HepG2 (cell line): Measurements from ENCODE around the gene TTLL12. TPM values are rescaled to one million over a fixed set of nuclear protein-coding genes. Genes with fewer than 3 reads are reported as not detected.

ENCODE experiments used
- BRCA1 ChIP-seq: sonication (generic); formaldehyde crosslinking; IDR thresholded peaks from 2 replicates; pipeline ENCODE4 v1.4.0; 2020; ENCODE audit warnings: missing genetic modification reagents
- CHD4 ChIP-seq: fragments of 200-600 bp; sonication (generic); IDR thresholded peaks from 2 replicates; pipeline ENCODE4 v1.7.0; 2017; ENCODE audit warnings: mild to moderate bottlenecking, low read length, borderline replicate concordance
- FLYWCH1 ChIP-seq: sonication (generic); formaldehyde crosslinking; IDR thresholded peaks from 2 replicates; pipeline ENCODE4 v1.8.1; 2023; ENCODE audit warnings: mild to moderate bottlenecking, missing genetic modification reagents
- KLF15 ChIP-seq: sonication (generic); formaldehyde crosslinking; IDR thresholded peaks from 2 replicates; pipeline ENCODE4 v1.8.1; 2023; ENCODE audit warnings: borderline replicate concordance, mild to moderate bottlenecking, inconsistent platforms, missing genetic modification reagents, mixed read lengths
- NFATC3 ChIP-seq: sonication (generic); formaldehyde crosslinking; IDR thresholded peaks from 2 replicates; pipeline ENCODE4 v1.5.1; 2020; ENCODE audit warnings: mild to moderate bottlenecking, missing genetic modification reagents
- PLRG1 ChIP-seq: fragments of 450-650 bp; conservative IDR thresholded peaks from 2 replicates; pipeline ENCODE4 v1.6.1; 2016
- RARA ChIP-seq: IDR thresholded peaks from 2 replicates; pipeline ENCODE4 v1.6.1; 2016; ENCODE audit warnings: missing genetic modification reagents, missing compliant biosample characterization
- RXRA ChIP-seq: sonication (generic); formaldehyde crosslinking; IDR thresholded peaks from 2 replicates; pipeline ENCODE4 v1.5.1; 2020; ENCODE audit warnings: missing genetic modification reagents
- RXRB ChIP-seq: IDR thresholded peaks from 2 replicates; pipeline ENCODE4 v1.6.1; 2016; ENCODE audit warnings: borderline replicate concordance, missing genetic modification reagents, missing compliant biosample characterization
- SRY ChIP-seq: sonication (generic); formaldehyde crosslinking; IDR thresholded peaks from 2 replicates; pipeline ENCODE4 v1.8.0; 2022; ENCODE audit warnings: mild to moderate bottlenecking, missing genetic modification reagents
- U2AF2 ChIP-seq: fragments of 200-400 bp; formaldehyde crosslinking; IDR thresholded peaks from 2 replicates; pipeline ENCODE4 v1.6.1; 2017; ENCODE audit warnings: low read depth, mild to moderate bottlenecking, low read length
- ZFX ChIP-seq: sonication (generic); formaldehyde crosslinking; IDR thresholded peaks from 2 replicates; pipeline ENCODE4 v1.4.0; 2020; ENCODE audit warnings: mild to moderate bottlenecking, low read depth, missing genetic modification reagents, moderate library complexity
- ZNF230 ChIP-seq: sonication (generic); formaldehyde crosslinking; IDR thresholded peaks from 2 replicates; pipeline ENCODE4 v1.4.0; 2020; ENCODE audit warnings: mild to moderate bottlenecking, missing genetic modification reagents
- ZNF24 ChIP-seq: fragments of 450-650 bp; IDR thresholded peaks from 2 replicates; pipeline ENCODE4 v1.6.1; 2017; ENCODE audit warnings: antibody characterized with exemption, mild to moderate bottlenecking
- ZNF546 ChIP-seq: sonication (generic); formaldehyde crosslinking; conservative IDR thresholded peaks from 2 replicates; pipeline ENCODE4 v1.8.1; 2023; ENCODE audit warnings: mild to moderate bottlenecking, missing genetic modification reagents
- ZNF569 ChIP-seq: sonication (generic); formaldehyde crosslinking; IDR thresholded peaks from 2 replicates; pipeline ENCODE4 v1.5.0; 2020; ENCODE audit warnings: mild to moderate bottlenecking, missing genetic modification reagents, moderate library complexity, borderline replicate concordance
- ZNF772 ChIP-seq: sonication (generic); formaldehyde crosslinking; IDR thresholded peaks from 2 replicates; pipeline ENCODE4 v1.5.0; 2020; ENCODE audit warnings: mild to moderate bottlenecking, missing genetic modification reagents
- ZNF792 ChIP-seq: IDR thresholded peaks from 2 replicates; pipeline ENCODE4 v1.6.1; 2016
- ZNF879 ChIP-seq: sonication (generic); formaldehyde crosslinking; IDR thresholded peaks from 2 replicates; pipeline ENCODE4 v1.8.1; 2023; ENCODE audit warnings: missing genetic modification reagents
- polyA plus RNA-seq, 8 experiments: library from polyadenylated mRNA; depleted of rRNA in 3 of 8; stranded (reverse) in 7 of 8; unstranded in 1 of 8; fragments of >200 nt; fragmentation: Illumina TruSeq in 4 of 8; extraction: Trizol in 4 of 8; gene quantifications; 2 replicates each; pipeline versions ENCODE4 v1.2.1 to v1.2.3, GENCODE V29; 2011 to 2016; ENCODE audit warnings: low read depth in 4 of 8, missing spikeins in 1 of 8, mixed read lengths in 1 of 8; ENCODE audit not compliant: insufficient read depth in 1 of 8
- total RNA-seq, 5 experiments: library from RNA; depleted of rRNA; stranded (reverse); fragments of >200 nt; fragmentation: Illumina TruSeq; extraction: Trizol; gene quantifications; 2 replicates each; pipeline ENCODE4 v1.2.3, GENCODE V29; 2016; ENCODE audit warnings: low read depth in 1 of 5
- TF ChIP-seq, protein P1 (sequence below): IDR thresholded peaks from 2 replicates; pipeline ENCODE4 v1.4.0; 2020; ENCODE audit warnings: mild to moderate bottlenecking, missing genetic modification reagents
- TF ChIP-seq, protein P2 (sequence below): sonication (generic); formaldehyde crosslinking; IDR thresholded peaks from 2 replicates; pipeline ENCODE4 v1.5.1; 2020; ENCODE audit warnings: mild to moderate bottlenecking, missing genetic modification reagents, borderline replicate concordance
- TF ChIP-seq, protein P3 (sequence below): sonication (generic); formaldehyde crosslinking; IDR thresholded peaks from 2 replicates; pipeline ENCODE4 v1.4.0; 2020; ENCODE audit warnings: missing genetic modification reagents

TTLL12 gene
- total and polyA plus RNA-seq, 2 of the 13 experiments (the other 11 are each of a cell fraction or from before 2014, with no cell fraction given) = 11.9 to 38.1 TPM

DNA sequence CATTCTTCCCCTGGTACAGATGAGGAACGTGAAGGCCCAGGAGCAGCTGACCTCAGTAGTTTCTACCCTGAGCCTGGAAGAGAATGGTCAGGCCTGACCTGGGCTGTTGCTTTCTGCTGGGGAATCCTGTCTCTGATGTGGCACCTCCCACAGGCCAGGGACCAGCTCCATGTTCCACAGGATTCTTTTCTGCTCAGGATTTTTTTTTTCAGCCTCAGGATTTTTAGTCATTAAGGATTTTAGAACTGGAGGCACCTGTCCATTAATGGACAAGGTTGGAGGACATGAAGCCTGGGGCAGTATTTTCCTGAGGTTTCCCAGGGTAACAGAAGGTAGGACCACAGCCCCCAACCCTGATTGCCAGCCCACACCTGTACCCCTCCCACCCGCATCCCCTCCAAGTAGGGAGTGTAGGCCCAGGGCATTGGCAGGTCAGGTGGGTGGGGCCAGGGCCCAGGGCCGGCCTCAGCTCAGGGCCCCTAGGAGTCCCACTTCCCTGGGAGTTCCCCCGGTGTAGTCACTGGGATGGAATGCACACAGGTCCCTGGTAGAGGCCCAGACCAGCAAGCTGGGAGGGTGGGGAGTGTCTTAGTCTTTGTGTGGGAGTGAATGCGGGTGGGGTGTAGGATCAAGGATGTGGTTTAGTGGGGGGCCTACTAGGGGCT lies 60.3 kb downstream of the TTLL12 start (continued):
- TF ChIP-seq, protein P1, sequence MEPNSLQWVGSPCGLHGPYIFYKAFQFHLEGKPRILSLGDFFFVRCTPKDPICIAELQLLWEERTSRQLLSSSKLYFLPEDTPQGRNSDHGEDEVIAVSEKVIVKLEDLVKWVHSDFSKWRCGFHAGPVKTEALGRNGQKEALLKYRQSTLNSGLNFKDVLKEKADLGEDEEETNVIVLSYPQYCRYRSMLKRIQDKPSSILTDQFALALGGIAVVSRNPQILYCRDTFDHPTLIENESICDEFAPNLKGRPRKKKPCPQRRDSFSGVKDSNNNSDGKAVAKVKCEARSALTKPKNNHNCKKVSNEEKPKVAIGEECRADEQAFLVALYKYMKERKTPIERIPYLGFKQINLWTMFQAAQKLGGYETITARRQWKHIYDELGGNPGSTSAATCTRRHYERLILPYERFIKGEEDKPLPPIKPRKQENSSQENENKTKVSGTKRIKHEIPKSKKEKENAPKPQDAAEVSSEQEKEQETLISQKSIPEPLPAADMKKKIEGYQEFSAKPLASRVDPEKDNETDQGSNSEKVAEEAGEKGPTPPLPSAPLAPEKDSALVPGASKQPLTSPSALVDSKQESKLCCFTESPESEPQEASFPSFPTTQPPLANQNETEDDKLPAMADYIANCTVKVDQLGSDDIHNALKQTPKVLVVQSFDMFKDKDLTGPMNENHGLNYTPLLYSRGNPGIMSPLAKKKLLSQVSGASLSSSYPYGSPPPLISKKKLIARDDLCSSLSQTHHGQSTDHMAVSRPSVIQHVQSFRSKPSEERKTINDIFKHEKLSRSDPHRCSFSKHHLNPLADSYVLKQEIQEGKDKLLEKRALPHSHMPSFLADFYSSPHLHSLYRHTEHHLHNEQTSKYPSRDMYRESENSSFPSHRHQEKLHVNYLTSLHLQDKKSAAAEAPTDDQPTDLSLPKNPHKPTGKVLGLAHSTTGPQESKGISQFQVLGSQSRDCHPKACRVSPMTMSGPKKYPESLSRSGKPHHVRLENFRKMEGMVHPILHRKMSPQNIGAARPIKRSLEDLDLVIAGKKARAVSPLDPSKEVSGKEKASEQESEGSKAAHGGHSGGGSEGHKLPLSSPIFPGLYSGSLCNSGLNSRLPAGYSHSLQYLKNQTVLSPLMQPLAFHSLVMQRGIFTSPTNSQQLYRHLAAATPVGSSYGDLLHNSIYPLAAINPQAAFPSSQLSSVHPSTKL = 0 out of 2 replicates have a peak, but pooled peaks have one; percentile 14
- TF ChIP-seq ZNF879 = no peak
- TF ChIP-seq ZFX = peak; percentile 40; the same call in 1 of the 2 replicates
- TF ChIP-seq CHD4 = no peak
- TF ChIP-seq, protein P2, sequence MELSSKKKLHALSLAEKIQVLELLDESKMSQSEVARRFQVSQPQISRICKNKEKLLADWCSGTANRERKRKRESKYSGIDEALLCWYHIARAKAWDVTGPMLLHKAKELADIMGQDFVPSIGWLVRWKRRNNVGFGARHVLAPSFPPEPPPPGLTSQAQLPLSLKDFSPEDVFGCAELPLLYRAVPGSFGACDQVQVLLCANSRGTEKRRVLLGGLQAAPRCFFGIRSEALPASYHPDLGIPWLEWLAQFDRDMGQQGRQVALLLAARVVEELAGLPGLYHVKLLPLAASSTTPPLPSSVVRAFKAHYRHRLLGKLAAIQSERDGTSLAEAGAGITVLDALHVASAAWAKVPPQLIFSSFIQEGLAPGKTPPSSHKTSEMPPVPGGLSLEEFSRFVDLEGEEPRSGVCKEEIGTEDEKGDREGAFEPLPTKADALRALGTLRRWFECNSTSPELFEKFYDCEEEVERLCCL (CRISPR knock-in tag) = no peak
- TF ChIP-seq BRCA1 = no peak
- TF ChIP-seq ZNF569 (CRISPR knock-in tag) = no peak
- no peak for TF ChIP-seq U2AF2
- 0 out of 2 replicates have a peak, but pooled peaks have one; percentile 22 for TF ChIP-seq RXRB
- TF ChIP-seq PLRG1 = no peak
- no peak for TF ChIP-seq ZNF546 (CRISPR knock-in tag)
- TF ChIP-seq ZNF792 = no peak
- TF ChIP-seq SRY = no peak
- TF ChIP-seq NFATC3 = no peak
- no peak for TF ChIP-seq KLF15 (CRISPR knock-in tag)
- TF ChIP-seq FLYWCH1 (CRISPR knock-in tag) = no peak
- TF ChIP-seq ZNF24 = no peak
- peak; percentile 85 for TF ChIP-seq RARA (CRISPR knock-in tag)
- TF ChIP-seq ZNF230 (CRISPR knock-in tag) = no peak
- TF ChIP-seq RXRA = peak; percentile 42; the same call in 1 of the 2 replicates
- TF ChIP-seq ZNF772 = 0 out of 2 replicates have a peak, but pooled peaks have one; percentile 24
- TF ChIP-seq, protein P3, sequence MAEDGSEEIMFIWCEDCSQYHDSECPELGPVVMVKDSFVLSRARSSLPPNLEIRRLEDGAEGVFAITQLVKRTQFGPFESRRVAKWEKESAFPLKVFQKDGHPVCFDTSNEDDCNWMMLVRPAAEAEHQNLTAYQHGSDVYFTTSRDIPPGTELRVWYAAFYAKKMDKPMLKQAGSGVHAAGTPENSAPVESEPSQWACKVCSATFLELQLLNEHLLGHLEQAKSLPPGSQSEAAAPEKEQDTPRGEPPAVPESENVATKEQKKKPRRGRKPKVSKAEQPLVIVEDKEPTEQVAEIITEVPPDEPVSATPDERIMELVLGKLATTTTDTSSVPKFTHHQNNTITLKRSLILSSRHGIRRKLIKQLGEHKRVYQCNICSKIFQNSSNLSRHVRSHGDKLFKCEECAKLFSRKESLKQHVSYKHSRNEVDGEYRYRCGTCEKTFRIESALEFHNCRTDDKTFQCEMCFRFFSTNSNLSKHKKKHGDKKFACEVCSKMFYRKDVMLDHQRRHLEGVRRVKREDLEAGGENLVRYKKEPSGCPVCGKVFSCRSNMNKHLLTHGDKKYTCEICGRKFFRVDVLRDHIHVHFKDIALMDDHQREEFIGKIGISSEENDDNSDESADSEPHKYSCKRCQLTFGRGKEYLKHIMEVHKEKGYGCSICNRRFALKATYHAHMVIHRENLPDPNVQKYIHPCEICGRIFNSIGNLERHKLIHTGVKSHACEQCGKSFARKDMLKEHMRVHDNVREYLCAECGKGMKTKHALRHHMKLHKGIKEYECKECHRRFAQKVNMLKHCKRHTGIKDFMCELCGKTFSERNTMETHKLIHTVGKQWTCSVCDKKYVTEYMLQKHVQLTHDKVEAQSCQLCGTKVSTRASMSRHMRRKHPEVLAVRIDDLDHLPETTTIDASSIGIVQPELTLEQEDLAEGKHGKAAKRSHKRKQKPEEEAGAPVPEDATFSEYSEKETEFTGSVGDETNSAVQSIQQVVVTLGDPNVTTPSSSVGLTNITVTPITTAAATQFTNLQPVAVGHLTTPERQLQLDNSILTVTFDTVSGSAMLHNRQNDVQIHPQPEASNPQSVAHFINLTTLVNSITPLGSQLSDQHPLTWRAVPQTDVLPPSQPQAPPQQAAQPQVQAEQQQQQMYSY (CRISPR knock-in tag) = no peak
